GM18499 (cell line): ENCODE data around the gene NPFF.

ENCODE experiments used
- ATAC-seq: cut with Tn5 transposase; IDR thresholded peaks from one replicate; pipeline ENCODE4 v1.9.1; 2021; ENCODE audit warnings: moderate number of reproducible peaks; ENCODE audit not compliant: insufficient read depth, unreplicated experiment

NPFF gene

DNA sequence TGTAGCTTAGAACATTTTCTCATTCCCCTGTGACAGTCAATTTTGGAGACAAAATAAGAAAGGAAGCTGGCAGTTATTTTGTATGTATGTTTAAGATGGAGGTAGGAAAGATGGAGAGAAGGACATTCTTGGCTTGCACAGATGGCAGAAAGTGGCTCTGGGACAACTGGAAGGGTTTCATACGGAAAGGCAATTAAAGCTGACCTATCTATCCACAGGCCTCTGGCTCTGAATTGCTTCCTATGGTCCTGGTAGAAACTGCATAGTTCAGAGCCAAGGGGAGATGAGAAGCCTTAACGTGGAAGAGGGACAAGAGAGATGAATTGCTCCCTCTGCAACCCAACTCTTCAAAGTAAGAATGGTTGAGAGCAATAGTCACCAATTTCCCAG is 8.0 kb upstream of the NPFF start:
- no peak for ATAC-seq

DNA sequence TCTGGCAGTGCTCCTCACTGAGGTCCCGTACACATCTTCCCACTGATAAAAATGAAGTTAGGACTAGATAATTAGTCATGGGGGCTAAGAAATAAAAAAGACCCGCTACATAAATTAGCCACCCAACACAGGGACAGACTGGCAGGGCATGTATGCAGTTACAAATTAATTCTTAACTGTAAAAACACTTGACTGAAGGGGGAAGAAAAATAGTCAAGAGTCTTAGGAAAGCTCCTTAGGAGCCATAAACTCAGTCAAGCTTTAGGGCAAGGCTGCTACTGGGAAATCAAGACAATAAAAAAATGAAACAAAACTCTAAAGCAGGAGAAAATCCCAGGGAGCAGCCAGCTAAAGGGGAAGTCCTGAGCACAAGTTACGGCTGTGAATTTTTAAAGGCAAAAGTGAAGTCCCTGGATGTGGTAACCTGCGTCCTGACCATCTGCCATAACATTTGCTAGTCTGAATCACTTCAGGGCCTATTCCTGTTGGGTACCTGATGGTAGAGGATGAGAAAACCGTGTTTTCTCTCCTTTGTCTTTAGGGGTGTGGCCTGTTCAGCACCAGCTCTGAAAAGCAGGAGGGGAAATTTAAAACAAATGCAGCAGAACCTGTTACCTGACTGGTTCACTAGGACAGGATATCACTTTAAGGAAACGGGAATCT is 7.5 kb upstream of the NPFF start:
- no peak for ATAC-seq

DNA sequence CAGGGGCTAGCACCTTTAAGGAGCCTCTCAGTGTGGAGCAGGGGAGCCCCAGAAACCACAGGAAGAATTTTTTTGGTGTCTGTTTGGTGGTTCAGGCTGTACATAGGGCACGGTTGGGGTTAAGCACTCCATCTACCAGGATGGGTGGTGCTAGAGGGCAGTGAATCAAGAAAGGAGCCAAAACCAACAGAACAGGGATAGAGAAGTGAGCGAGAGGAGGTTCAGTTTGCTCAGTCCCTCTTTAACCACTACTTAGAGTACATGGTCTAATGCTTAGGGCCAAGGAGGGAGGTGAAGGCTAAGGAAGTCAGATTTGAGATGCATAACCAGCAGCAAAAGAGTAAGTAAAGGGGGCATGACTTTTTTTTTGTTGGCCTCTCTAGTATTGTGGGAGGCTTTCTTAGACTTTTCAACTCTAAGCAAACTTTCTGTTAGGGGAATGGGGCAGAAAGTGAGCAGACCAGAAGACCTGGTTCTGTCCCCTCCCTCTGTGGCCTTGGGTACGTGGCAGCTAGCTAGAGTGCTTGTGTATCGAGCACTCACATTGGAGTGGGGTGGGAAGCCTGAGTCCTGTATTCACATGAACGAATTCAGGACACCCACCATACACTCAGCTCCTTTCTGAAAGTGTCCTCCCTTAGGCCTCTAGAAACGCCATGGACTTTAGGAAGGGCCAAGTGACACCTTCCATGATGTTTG is 6.6 kb upstream of the NPFF start:
- ATAC-seq: no peak

DNA sequence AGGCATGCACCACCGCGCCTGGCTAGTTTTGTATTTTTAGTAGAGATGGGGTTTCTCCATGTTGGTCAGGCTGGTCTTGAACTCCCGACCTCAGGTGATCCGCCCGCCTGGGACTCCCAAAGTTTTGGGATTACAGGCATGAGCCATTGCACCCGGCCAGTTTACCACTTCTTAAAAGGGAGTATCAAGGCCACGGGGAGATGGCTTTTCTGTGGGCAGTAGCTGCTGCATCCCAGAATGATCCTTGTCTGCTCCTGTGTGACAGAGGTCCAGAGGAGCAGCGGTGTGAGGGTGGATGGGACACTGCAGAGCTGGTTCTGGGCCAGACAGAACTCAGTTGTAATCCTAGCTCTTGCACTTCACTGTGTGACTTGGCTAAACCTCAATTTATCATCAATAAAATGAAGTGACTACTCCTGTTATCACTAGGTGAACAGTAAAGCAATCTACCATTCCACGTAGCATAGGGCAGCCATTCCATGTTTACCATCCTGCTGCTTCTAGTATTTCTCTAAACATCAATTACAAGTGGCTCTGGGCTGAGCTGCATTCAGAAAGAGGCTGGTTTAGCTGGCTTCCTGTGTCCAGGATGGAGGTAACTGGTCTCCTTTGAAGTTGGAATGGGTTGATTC is 3.0 kb upstream of the NPFF start:
- no peak for ATAC-seq

DNA sequence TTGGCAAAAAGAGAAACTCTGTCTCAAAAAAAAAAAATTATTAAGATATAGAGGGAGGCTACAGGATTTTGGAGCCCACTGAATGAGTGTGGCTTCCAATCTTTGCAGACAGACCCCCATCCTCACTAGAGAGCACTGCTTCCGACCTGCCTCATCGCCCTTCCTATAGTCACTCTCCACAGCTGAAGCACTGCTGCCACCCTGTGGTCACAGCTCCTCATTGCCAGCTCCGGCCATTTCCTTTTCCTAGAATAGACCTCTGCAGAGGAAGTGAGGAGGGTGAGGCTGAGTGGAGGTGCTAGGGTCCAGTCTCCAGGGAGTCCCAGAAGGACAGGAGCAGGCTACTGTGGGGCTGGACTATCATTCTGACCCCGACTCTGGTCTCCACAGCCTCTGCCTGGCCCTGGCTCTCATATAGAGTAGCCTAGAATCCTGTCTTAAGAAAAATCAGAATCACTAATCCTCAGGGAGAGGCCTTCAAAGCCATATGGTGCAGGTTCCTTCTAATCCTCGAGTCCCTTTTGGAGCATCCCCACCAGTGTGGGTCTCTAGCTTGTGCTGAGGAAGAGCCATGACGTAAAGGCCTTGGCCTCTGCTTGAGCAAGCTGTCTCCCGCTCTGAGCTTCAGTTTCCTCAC is 1.4 kb upstream of the NPFF start:
- ATAC-seq: no peak

DNA sequence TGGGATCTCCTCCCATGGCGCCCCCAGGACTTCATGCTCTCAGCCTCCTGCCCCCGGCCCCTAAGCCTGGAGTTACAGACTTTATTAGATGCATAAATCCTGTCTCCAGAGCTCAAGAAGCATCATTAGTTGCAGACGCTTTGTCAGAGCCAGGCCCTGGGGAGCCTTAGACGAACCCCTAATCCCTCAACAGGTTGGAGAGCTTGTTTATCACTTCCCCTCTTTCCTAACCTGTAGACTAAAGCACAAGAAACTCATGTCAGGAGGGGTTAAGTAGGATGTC is 260 bp upstream of the NPFF start:
- ATAC-seq: no peak

DNA sequence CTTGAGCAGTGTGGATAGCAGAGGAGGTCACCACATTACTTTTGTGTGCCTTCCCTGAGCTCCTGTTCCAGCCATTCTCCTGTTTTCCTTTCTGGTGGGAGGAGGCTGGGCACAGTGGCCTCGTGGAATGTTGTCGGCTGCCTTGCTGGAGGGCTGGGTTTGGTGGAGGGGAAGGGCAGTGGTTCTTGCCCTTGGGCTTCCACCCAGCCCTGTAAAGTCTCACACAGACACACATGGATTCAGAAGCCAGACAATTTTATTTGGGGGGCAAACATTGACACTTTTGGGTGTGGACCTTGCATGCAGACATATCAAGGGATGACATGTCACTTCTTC is 866 bp downstream of the NPFF start:
- no peak for ATAC-seq

DNA sequence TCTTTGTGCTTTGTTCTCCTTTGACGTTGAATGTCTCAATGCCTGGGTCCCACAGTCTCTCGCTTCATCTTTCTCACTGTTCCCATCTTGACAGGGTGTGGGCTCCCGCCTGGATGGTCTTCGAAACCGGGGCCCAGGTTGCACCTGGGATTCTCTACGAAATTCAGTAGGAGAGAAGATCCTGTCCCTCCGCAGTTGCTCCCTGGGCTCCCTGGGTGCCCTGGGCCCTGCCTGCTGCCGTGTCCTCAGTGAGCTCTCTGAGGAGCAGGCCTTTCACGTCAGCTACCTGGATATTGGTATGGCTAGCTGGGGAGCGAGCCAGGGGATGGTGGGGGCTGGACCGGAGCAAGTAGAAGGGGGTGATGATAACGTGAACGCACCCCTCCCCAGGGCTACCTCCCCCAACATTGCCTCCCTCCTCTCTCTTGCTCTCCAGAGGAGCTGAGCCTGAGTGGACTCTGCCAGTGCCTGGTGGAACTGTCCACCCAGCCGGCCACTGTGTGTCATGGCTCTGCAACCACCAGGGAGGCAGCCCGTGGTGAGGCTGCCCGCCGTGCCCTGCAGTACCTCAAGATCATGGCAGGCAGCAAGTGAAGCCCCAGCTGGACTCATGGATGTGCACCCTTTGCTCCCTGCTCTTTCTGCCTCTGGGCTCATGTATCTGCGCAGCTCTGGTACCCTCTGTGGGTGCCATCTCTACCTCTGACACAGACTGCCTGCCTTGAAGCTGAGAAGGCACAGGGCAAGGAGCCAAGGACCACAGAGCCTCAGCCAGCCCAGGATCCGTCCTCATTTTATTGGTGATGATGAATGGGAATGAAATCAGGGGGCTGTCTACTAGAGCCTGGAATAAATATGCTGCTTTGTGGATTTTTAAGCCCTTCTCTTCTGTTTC is 1.5 kb downstream of the NPFF start:
- no peak for ATAC-seq

DNA sequence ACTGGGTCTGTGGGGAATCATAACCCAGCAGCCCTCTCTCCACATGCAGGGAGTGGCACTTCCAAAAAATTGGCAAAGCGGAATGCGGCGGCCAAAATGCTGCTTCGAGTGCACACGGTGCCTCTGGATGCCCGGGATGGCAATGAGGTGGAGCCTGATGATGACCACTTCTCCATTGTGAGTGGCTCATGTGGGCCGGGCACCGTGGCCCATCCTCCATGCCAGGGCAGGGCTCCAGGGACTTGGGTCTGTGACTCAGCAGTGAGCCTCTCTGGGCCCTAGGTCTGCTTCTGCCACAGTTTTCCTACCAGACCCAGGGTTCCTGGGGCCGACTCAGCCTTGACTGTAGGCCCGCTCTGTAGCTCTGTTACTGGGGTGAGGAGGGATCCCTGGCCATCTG is 2.2 kb downstream of the NPFF start:
- ATAC-seq: no peak

DNA sequence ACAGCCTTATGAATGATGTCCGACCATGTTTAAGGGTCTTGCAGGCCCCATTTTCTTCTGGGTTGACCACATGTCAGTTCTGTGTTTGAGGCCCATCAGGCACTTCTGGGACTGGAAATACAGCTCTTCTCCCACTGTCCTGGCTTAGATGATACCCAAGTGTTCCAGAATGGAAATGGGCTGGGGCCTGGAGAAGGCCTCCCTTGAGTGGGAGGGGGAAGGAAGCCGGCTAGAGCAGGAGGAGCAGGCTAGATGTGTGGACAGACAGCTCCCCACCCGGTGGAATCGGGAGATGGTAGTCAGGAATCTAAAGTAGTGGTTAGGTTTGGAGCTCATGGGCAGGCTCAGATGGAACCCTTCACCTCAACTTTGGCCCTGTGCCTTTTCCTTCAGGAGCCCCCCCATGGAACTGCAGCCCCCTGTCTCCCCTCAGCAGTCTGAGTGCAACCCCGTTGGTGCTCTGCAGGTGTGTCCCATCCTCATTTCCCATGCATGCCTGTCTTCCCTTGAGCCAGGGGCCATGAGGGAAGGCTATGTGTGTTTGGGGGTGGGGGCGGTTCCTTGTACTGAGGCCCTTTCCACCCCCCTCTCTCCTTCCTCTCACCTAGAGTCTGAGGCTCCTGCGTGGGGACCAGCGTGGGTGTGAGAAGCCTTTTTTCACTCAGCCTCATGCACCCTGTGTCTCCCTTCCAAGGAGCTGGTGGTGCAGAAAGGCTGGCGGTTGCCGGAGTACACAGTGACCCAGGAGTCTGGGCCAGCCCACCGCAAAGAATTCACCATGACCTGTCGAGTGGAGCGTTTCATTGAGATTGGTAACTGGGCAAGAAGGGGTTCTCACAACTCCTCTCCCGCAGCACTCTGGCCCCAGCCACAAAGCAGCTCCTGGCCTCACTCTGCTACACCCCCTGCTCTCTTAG is 3.0 kb downstream of the NPFF start:
- ATAC-seq: no peak

DNA sequence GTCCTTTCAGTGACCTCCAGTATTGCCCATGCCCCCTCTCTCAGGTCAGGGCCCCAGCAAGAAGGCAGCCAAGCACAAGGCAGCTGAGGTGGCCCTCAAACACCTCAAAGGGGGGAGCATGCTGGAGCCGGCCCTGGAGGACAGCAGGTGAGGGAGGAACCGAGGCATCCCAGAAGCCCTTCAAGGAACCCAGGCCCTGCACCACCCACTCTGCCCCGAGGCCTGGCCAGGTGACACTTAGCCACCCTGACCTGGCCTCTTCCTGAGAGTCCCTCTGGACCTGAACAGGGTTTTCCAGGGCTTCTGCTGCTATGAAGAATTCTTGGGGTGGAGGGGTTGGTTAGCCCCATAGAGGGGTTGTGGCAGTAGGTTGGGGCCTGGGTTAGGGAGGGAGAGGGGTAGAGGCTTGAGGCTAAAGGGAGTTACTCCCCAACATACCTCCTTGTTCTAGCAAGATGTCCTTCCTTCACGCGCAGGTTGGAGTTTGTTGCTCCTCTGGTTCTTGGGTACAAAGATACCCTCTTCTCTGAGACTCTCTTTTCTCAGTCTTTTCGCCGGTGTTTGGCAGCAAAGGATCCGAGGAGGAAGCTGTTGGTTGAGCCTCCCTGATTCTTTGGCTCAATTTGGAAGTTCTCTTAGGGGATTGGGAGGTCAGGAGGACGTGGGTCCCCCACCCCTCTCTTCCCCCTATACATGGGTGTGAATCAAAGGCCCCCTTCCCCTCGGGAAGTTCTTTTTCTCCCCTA is 4.1 kb downstream of the NPFF start:
- no peak for ATAC-seq

DNA sequence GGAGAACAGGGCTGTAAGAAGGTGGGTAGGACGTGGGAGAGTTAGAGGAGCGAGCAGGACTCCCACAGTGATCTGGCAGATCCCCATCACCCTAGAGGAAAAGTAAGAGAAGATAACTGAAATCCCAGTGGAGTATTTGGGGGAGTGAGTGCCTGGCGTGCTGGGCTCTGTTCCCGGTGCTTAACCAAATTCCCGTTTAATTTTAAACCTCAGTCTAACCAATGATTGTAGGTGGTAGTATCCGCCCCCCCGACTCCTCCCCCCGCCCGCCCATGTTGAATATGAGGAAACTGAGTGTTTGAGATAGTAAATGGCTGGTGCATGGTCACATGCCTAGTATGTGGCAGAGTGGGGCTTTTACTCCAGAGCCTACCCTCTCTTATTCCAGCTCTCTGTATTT is 5.0 kb downstream of the NPFF start:
- ATAC-seq: no peak

DNA sequence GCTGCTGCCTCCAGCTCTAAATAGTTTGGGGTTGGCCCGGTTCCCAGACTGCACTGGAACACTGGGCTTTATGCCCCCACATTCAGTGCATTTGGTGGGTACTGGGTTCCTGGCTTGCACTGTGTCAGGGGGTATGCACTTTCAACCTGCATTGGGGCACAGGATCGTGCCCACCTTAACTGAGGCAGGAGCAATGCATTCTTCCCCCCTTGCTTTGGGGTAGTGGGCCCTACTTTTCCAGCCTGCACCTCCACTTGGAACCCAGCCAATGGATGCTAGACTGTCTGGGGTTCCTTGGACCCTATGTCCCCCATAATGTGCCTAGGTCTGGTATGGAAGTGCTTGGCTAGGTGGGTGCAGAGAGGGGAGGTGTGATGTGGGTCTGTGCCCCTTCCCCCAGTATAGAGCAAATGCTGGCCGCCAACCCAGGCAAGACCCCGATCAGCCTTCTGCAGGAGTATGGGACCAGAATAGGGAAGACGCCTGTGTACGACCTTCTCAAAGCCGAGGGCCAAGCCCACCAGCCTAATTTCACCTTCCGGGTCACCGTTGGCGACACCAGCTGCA is 5.6 kb downstream of the NPFF start:
- no peak for ATAC-seq

DNA sequence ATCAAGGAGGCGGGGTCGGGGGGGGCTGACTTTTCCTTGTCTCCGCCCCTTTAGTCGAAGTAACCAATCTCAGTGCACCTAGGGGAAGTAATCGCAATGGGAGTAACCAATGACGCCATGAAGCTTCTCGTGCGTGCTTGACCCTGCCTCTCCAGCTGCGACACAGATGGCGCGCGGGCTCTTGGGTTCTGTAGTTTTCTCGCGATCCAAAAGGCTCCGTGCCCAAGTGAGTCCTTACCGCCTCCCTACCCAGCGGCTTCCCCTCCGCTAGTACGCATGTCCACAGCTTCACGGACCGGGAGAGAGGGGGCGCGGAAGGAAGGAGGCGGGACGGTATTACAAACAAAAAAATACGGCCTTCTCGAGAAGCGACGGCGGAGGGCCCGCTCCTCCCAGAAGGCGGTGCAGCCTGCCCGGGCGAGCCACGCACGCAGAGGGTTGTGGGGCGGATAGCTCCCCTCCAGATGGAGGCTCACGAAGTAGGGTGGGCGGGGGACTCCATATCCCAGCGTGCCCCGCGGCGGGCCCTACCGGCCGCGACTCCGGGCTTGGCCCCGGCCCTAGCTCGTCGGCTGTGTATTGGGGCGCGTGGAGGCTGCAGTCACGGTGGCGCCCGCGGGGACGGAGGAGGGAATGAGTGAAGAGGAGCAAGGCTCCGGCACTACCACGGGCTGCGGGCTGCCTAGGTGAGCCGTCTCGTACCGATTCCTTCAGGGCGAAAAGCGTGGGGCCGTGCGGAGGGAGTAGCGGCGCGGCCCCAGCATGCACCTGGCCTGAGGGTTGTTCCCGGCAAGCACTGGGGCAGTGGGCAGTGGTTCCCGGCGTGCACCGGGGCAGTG is 6.3 kb downstream of the NPFF start, which contains the start of gene TARBP2:
TARBP2 (plus strand) TSS at position 508 of the 839 bp plus-strand sequence; CDS start at position 634, 126 bp downstream.
- ATAC-seq: peak; percentile 72

DNA sequence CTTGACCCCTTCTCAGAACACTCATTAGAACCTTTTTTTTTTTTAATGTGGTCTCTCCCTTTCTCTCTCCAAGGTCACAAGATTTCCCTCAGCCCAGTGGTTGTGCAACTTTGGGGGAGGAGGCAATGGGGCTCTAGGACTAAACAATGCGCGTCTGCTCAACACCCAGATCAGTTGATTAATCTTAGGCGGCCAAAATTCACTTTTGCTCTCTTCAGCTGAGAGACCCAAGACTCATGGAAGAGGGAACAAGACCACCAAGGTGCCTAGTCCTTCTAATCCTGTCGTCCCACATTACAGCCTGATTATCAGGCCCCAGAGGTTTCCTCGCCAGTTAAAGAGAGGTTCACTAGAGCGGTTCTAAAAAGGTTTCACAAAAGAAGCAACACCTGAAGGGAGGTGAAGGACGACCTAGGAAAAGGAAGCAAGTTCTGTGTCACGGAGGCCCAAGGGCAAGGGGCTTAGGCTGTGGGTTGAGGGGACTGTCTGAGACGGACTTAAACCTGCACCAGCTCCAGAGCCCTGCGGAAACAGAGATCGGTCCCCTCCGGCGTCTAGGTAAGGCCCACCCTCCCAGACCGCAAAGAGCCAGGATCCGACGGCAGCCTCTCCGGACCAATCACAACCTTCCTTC is 7.0 kb downstream of the NPFF start:
- ATAC-seq: no peak

DNA sequence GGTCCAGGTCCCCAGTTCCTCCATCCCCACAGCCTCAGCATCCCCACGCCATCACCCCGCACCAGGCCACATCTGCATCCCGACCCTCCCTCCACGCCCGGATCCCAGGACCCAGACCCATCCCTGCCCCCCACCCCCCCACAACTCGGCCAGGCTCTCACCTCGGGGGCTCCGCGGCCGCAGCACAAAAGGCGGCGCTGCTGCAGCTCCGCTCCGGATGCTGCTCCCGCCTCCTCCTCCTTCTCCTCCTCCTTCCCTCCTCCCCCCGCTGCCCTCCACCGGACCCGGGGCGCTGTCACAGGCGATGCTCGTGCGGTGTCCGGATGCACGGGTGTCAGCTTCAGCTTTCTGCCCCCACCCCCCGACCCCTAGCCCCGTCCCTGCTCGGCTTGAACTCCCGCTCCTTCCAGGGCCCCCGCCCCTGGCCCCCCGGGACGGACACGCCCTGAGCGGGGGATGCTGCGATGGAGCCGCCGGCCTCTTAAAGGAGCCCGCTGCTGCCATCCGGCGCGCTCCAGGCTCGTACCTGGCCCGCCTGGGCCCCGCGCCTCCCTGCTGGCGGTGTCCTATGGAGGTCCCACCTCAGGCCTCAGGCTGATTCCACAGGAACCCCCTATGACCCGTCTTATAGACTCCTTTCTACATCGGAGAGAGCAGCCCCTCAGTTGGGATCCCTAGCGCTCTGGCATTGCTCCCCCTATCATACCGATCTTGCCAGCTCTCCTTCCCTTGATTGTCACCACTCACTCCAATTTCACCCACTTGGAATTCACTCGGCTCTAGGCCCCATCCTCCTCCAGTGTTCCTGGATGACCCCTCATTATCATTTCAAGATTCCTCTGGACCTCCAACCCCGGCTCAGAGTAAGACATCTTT is 7.8 kb downstream of the NPFF start, which contains the start of gene MAP3K12:
MAP3K12 (minus strand) TSS at position 193 of the 876 bp plus-strand sequence. CDS start 12,067 bp downstream, outside the sequence.
- no peak for ATAC-seq
